Uterus (tissue), 4 donors: Measurements from ENCODE around the gene CHAF1A. TPM values are rescaled to one million over a fixed set of nuclear protein-coding genes. Genes with fewer than 3 reads are reported as not detected.

Experiments
- DNase-seq, 2 donors: peaks; one replicate each; pipeline ENCODE4 v3.0.0-alpha.2; 2019 to 2020
- H3K27ac ChIP-seq, 2 donors: fragments of 200-600 bp; sonication (generic); 1 replicate in 1 of 2; 2 replicates in 1 of 2; pipeline ENCODE4 v1.5.1; 2016 to 2018
- H3K27me3 ChIP-seq, 2 donors: fragments of 200-600 bp; sonication (generic); one replicate each; pipeline ENCODE4 v1.5.1; 2018 to 2019; ENCODE audit warnings: control low read depth in 1 of 2
- H3K36me3 ChIP-seq, 2 donors: fragments of 200-600 bp; sonication (generic); one replicate each; pipeline ENCODE4 v1.5.1; 2019; ENCODE audit warnings: control low read depth in 1 of 2
- H3K4me1 ChIP-seq, 2 donors: fragments of 200-600 bp; sonication (generic); one replicate each; pipeline ENCODE4 v1.5.1; 2018 to 2019; ENCODE audit warnings: control low read depth in 1 of 2
- H3K4me3 ChIP-seq, 2 donors: fragments of 200-600 bp; sonication (generic); 1 replicate in 1 of 2; 2 replicates in 1 of 2; pipeline ENCODE4 v1.5.1; 2018 to 2019; ENCODE audit warnings: mild to moderate bottlenecking in 1 of 2
- H3K9me3 ChIP-seq, 2 donors: fragments of 200-600 bp; sonication (generic); one replicate each; pipeline ENCODE4 v1.5.1; 2019; ENCODE audit warnings: control low read depth in 1 of 2
- POLR2A ChIP-seq, 2 donors: fragments of 450-650 bp; IDR thresholded peaks; one replicate each; pipeline ENCODE4 v1.6.1; 2016; ENCODE audit warnings: antibody characterized with exemption in 2 of 2, mild to moderate bottlenecking in 1 of 2, moderate library complexity in 1 of 2
- intact Hi-C: fragments of 100-400 bp; cut with DNase I; formaldehyde crosslinking; loops from one replicate; pipeline ENCODE4 v1.15.1; 2023; ENCODE audit warnings: low total_unique reads
- total RNA-seq, 4 donors: library from RNA; depleted of rRNA in 3 of 4; stranded (reverse); fragments of >200 nt in 3 of 4; gene quantifications; one replicate each; pipeline versions ENCODE4 v1.1.0 to v1.2.4, GENCODE V29; 2014 to 2023
- TF ChIP-seq, protein P1 (sequence below), 4 experiments: fragments of 200-600 bp in 2 of 4; fragments of 450-650 bp in 2 of 4; sonication (generic) in 2 of 4; IDR thresholded peaks; one replicate each; pipeline ENCODE4 v1.5.1; 2016 to 2019; ENCODE audit warnings: antibody characterized with exemption in 4 of 4, mild to moderate bottlenecking in 2 of 4, moderate library complexity in 1 of 4
- donor health status: DM: yes; HTN: yes; CAD: no.

Gene CHAF1A
- total RNA-seq, 4 donors from 2014 or later = 0.59 to 12.9 (median 8.0) TPM

DNA sequence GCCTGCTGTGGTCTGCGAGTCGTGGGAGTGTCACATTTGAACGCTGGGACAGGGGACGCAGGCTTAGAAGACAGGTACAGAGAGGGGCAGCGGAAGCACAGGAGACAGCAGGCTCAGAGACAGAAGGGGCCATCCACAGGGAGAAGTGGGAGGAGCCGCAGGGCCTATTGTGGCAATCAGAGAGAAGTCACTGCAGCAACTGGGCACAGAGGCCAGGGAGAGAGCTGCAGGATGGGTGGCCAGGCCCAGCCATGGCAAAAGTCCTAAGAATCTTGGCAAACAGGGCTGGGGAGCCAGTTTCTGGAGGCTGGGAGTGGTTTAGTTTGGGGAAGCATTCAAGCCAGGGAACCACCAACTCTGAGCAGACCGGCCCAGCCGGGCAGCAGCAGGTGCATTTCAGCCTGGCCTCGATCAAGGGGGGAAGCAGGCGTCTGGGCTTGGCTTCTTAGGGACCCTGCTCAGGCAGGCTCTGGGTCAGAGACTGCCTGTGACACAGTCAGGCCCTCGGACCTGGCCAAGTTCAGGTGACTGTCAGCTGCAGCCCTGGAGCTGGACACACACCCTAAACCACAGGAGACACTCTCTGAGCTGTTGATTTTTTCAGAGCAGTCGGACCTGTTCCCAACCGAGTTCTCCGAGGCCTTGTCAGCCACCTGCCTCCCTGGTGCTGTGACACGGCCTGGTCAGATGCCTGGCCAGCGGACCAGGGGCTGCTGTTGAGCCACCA is 13.9 kb upstream of the CHAF1A start:
- H3K27me3 ChIP-seq = no peaks in the 10 kb centered on the region
- TF ChIP-seq, protein P1, sequence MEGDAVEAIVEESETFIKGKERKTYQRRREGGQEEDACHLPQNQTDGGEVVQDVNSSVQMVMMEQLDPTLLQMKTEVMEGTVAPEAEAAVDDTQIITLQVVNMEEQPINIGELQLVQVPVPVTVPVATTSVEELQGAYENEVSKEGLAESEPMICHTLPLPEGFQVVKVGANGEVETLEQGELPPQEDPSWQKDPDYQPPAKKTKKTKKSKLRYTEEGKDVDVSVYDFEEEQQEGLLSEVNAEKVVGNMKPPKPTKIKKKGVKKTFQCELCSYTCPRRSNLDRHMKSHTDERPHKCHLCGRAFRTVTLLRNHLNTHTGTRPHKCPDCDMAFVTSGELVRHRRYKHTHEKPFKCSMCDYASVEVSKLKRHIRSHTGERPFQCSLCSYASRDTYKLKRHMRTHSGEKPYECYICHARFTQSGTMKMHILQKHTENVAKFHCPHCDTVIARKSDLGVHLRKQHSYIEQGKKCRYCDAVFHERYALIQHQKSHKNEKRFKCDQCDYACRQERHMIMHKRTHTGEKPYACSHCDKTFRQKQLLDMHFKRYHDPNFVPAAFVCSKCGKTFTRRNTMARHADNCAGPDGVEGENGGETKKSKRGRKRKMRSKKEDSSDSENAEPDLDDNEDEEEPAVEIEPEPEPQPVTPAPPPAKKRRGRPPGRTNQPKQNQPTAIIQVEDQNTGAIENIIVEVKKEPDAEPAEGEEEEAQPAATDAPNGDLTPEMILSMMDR (IDR thresholded peaks at IDR 0.05) = no peak
- TF ChIP-seq POLR2A (IDR thresholded peaks at IDR 0.05) = no peak
- peaks cover 6 to 35% of the 10 kb centered on the region in 2 donors for H3K4me1 ChIP-seq
- no peak for DNase-seq
- H3K36me3 ChIP-seq = no peaks in the 10 kb centered on the region
- H3K27ac ChIP-seq = no peak overlapping the region
- no peaks in the 10 kb centered on the region for H3K9me3 ChIP-seq
- intact Hi-C loops = no loop called here
- H3K4me3 ChIP-seq = no peak overlapping the region

DNA sequence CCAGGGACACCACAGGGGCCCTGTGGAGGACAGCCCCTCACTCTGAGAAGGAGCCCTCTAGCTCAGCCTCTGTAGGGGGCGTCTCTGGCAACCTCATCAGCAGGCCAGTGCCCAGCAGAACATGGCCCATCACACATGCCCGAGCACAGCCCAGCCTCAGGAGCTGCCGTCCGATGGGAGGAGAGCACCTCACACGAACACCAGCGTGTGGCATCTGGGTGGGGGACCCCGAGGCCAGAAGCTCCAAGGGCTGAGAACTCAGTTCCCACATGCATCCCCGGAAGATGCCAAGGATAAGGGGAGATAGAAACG is 13.4 kb upstream of the CHAF1A start:
- Histone ChIP-seq H3K4me1 (peaks cover 6 to 35% of the 10 kb centered on the region in 2 donors), H3K27ac (peak overlapping the region in 1 of 2 donors; percentile 81), H3K27me3 (no peaks in the 10 kb centered on the region), H3K9me3 (no peaks in the 10 kb centered on the region), H3K4me3 (no peak overlapping the region), H3K36me3 (no peaks in the 10 kb centered on the region)
- intact Hi-C loops = no loop called here
- no peak for DNase-seq
- TF ChIP-seq, protein P1 (IDR thresholded peaks at IDR 0.05) = no peak
- TF ChIP-seq POLR2A (IDR thresholded peaks at IDR 0.05) = no peak

DNA sequence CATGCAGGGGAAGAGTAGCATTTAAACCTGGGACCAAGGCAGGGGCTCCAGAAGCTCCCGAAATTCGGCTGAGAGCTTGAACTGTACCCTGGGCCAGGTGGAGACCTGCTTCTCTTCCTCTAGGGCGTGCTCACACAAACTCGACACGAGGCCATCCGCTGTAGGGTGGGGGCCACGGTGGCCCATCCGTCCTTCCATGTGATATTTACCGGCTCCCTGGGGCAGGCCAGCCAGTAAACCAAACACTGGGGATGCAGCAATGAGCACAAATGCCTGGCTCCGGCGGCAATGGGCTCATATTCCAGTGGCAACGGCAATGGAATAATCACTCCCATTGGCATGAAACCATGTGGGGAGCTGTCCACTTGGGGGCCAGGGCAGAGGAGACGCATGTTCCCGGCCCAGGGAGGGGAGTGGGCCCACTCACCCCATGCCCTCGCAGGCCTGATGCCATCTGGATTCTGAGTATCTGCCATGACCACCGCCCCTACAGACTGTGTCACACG is 12.9 kb upstream of the CHAF1A start:
- intact Hi-C loops = no loop called here
- TF ChIP-seq POLR2A (IDR thresholded peaks at IDR 0.05) = no peak
- TF ChIP-seq, protein P1 (IDR thresholded peaks at IDR 0.05) = no peak
- Histone ChIP-seq H3K9me3 (no peaks in the 10 kb centered on the region), H3K27me3 (no peaks in the 10 kb centered on the region), H3K27ac (peak overlapping the region; percentile 57 to 81), H3K4me1 (peaks cover 6 to 35% of the 10 kb centered on the region in 2 donors), H3K4me3 (no peak overlapping the region), H3K36me3 (no peaks in the 10 kb centered on the region)
- no peak for DNase-seq

DNA sequence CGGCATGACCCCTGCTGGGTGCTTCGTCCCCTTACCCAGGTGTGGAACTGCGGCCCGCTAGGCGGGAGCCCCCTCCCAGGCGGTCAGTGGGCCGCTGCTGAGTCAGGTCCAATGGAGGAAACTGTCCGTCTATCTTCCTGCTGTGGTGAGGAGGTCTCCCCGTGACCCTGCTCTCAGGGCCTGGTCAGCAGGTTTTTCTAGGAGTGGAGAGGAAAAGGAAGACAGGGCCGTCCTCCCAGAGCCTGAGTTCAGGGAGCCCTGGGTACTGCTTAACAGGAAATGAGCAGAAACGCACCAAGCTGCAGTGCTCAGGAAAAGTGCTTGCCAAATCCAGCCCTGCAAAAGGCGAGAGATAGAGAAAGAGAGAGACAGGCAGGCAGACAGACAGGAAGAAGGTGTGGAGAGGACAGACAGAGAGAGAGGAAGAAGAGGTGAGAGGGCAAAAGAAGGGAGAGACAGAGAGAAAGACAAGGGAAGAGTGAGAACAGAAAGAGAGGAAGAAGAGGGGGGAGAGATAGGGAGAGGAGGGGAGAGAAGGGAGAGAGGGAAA is 12.3 kb upstream of the CHAF1A start:
- Histone ChIP-seq H3K36me3 (no peaks in the 10 kb centered on the region), H3K4me3 (no peak overlapping the region), H3K27ac (peak overlapping the region; percentile 57 to 81), H3K9me3 (no peaks in the 10 kb centered on the region), H3K4me1 (peaks cover 6 to 35% of the 10 kb centered on the region in 2 donors), H3K27me3 (no peaks in the 10 kb centered on the region)
- DNase-seq = no peak
- intact Hi-C loops = no loop called here
- TF ChIP-seq POLR2A (IDR thresholded peaks at IDR 0.05) = no peak
- TF ChIP-seq, protein P1 (IDR thresholded peaks at IDR 0.05) = no peak

DNA sequence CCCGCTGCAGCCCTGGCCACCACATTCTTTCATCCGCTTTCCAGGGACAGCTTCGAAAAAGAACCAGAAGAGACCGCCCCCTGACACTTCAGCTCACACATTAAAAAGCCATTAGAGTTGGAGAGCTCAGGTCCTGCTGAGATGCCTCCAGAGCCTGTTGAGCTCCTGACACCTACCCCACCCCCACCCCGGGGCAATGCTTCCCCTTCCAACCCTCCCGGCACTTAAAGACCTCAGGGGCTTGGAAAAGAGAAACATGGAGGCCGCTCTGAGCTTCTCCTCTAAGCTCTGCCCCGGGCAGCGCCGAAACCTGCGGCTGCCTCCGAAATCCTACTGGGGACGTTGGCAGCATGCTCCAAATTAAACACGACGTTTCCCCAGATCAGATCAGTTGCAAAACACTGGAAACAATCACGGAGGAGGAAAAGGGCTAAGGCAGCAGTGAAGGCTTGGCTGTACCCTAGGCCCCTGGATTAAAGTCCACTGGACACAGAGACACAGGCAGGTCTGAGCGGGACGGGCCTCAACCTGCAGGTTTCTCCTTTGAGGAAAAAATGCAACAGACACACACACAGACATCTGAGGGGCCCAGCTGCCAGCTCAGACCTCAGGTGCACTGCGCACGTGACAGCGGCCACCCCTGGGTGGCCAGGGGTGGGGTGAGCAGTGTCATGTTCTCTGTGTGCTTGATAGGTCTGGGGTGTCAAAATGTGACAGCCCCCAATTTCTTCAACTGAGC is 11.7 kb upstream of the CHAF1A start:
- no peaks in the 10 kb centered on the region for H3K9me3 ChIP-seq
- no peak overlapping the region for H3K4me3 ChIP-seq
- H3K36me3 ChIP-seq = no peaks in the 10 kb centered on the region
- DNase-seq = no peak
- H3K27ac ChIP-seq = peak overlapping the region; percentile 57 to 81
- H3K4me1 ChIP-seq = peaks cover 6 to 35% of the 10 kb centered on the region in 2 donors
- no peaks in the 10 kb centered on the region for H3K27me3 ChIP-seq
- no peak for TF ChIP-seq POLR2A (IDR thresholded peaks at IDR 0.05)
- TF ChIP-seq, protein P1 (IDR thresholded peaks at IDR 0.05) = no peak
- intact Hi-C loops = no loop called here
